Peyer's patch (tissue), 4 donors: Measurements from ENCODE around the gene CAND2. TPM values are rescaled to one million over a fixed set of nuclear protein-coding genes. Genes with fewer than 3 reads are reported as not detected.

Experiments
- DNase-seq, 3 donors: peaks; one replicate each; pipeline ENCODE4 v3.0.0-alpha.2; 2017 to 2019
- H3K27ac ChIP-seq, 4 donors: fragments of 200-600 bp; sonication (generic); one replicate each; pipeline ENCODE4 v1.5.1; 2016 to 2019
- H3K27me3 ChIP-seq, 2 donors: fragments of 200-600 bp; sonication (generic); one replicate each; pipeline ENCODE4 v1.5.1; 2019
- H3K36me3 ChIP-seq, 3 donors: fragments of 200-600 bp; sonication (generic); one replicate each; pipeline ENCODE4 v1.5.1; 2016 to 2019
- H3K4me1 ChIP-seq, 4 donors: fragments of 200-600 bp; sonication (generic); one replicate each; pipeline ENCODE4 v1.5.1; 2016 to 2019
- H3K4me3 ChIP-seq, 4 donors: fragments of 200-600 bp; sonication (generic); 1 replicate in 3 of 4; 2 replicates in 1 of 4; pipeline ENCODE4 v1.5.1; 2016 to 2019; ENCODE audit warnings: mild to moderate bottlenecking in 1 of 4
- H3K9me3 ChIP-seq, 4 donors: fragments of 200-600 bp; sonication (generic); one replicate each; pipeline ENCODE4 v1.5.1; 2016 to 2019; ENCODE audit warnings: mild to moderate bottlenecking in 1 of 4
- POLR2A ChIP-seq, 2 donors: fragments of 450-650 bp; IDR thresholded peaks; one replicate each; pipeline ENCODE4 v1.5.1; 2017; ENCODE audit warnings: antibody characterized with exemption in 2 of 2, mild to moderate bottlenecking in 2 of 2, moderate library complexity in 2 of 2
- total RNA-seq, 4 donors: library from RNA; depleted of rRNA; stranded (reverse); fragments of >200 nt; gene quantifications; one replicate each; pipeline ENCODE4 v1.1.0, GENCODE V29; 2016
- TF ChIP-seq, protein P1 (sequence below), 6 experiments: fragments of 450-650 bp in 4 of 6; fragments of 200-600 bp in 2 of 6; sonication (generic) in 1 of 6; IDR thresholded peaks; one replicate each; pipeline ENCODE4 v1.5.1; 2017 to 2019; ENCODE audit warnings: antibody characterized with exemption in 6 of 6, mild to moderate bottlenecking in 3 of 6, moderate library complexity in 1 of 6

The CAND2 gene
- total RNA-seq, 4 donors from 2014 or later = 1.4 to 4.1 (median 2.1) TPM

- Histone ChIP-seq H3K27me3 (no peaks in the 10 kb centered on the region), H3K4me1 (no peaks in the 10 kb centered on the region), H3K36me3 (peaks cover 0 to 15% (median 0%) of the 10 kb centered on the region in 3 donors), H3K4me3 (no peak overlapping the region), H3K9me3 (no peaks in the 10 kb centered on the region), H3K27ac (no peak overlapping the region)
- DNase-seq = no peak
- no peak for TF ChIP-seq POLR2A (IDR thresholded peaks at IDR 0.05)
- TF ChIP-seq, protein P1, sequence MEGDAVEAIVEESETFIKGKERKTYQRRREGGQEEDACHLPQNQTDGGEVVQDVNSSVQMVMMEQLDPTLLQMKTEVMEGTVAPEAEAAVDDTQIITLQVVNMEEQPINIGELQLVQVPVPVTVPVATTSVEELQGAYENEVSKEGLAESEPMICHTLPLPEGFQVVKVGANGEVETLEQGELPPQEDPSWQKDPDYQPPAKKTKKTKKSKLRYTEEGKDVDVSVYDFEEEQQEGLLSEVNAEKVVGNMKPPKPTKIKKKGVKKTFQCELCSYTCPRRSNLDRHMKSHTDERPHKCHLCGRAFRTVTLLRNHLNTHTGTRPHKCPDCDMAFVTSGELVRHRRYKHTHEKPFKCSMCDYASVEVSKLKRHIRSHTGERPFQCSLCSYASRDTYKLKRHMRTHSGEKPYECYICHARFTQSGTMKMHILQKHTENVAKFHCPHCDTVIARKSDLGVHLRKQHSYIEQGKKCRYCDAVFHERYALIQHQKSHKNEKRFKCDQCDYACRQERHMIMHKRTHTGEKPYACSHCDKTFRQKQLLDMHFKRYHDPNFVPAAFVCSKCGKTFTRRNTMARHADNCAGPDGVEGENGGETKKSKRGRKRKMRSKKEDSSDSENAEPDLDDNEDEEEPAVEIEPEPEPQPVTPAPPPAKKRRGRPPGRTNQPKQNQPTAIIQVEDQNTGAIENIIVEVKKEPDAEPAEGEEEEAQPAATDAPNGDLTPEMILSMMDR (IDR thresholded peaks at IDR 0.05) = no peak
Measured at GRCh38 chr3:12818773-12819172, 22.3 kb downstream of the CAND2 start.

DNA sequence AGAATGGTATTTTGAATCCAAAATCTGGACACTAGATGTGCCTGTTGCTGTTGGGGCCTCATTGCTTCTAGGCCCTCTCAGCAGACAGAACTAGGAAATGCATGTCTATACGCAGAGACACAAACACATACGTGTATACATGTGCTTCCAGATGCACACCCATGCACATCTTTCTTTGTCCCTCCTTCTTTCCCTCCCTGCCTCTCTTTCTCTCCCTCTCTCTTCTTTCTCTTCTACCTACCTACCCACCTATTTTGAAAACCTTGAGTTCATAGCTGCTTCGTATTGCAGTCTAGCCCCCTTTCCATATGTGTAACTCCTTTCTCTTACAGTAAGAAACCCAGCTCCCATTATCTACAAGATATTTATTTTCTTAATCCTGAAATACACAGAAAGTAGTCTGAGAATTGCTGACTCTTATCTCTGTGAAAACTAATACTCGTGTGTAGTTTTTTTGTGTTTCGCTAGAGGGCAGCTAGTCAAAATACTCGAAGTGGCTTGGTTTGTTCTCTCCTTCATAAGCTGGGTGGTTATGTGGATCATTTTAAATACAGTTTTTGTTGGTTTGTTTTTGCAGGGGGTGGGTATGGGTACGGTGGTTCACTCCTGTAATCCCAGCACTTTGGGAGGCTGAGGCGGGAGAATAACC lies 26.4 kb downstream of the CAND2 start:
- Histone ChIP-seq H3K4me1 (no peaks in the 10 kb centered on the region), H3K36me3 (no peaks in the 10 kb centered on the region), H3K9me3 (no peaks in the 10 kb centered on the region), H3K4me3 (no peak overlapping the region), H3K27me3 (no peaks in the 10 kb centered on the region), H3K27ac (no peak overlapping the region)
- TF ChIP-seq POLR2A (IDR thresholded peaks at IDR 0.05) = no peak
- TF ChIP-seq, protein P1 (IDR thresholded peaks at IDR 0.05) = peak in 4 of 6 experiments; percentile 5 to 47 (median 37)
- no peak for DNase-seq

DNA sequence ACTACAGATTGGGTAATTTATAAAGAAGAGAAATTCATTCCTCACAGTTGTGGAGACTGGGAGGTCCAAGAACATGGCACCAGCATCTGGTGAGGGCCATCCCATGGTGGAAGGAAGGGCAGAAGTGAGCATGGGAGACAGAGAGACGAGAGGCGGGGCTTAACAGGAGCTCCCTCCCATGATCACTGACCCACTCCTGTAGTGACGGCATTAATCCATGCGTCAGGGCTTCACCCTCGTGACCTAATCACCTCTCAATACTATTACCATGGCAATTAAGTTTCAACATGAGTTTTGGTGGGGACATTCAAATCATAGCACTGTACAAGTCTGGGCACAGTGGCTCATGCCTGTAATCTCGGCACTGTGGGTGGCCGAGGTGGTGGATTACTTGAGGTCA lies 27.8 kb downstream of the CAND2 start:
- Histone ChIP-seq H3K9me3 (no peaks in the 10 kb centered on the region), H3K27me3 (no peaks in the 10 kb centered on the region), H3K36me3 (no peaks in the 10 kb centered on the region), H3K4me1 (no peaks in the 10 kb centered on the region), H3K4me3 (no peak overlapping the region), H3K27ac (no peak overlapping the region)
- DNase-seq = no peak
- no peak for TF ChIP-seq POLR2A (IDR thresholded peaks at IDR 0.05)
- TF ChIP-seq, protein P1 (IDR thresholded peaks at IDR 0.05) = no peak

DNA sequence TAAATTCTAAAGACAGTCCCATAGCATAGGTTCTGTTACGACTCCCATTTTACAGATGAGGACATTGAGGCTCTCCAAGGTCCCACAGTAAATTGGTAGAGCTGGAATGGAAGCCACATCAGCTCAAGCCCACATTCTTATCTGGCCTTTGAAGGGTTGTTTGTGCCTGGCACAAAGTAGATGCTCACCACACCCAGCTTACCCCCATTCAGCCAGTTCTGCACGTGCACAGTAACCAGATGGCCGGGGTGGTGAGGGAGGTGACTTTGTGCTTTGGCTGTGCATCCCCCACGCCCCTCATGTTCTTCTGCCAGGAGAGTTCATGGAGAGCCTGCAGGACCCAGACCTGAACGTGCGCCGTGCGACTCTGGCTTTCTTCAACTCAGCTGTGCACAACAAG lies 28.7 kb downstream of the CAND2 start:
- no peak for TF ChIP-seq POLR2A (IDR thresholded peaks at IDR 0.05)
- TF ChIP-seq, protein P1 (IDR thresholded peaks at IDR 0.05) = no peak
- H3K4me1 ChIP-seq = no peaks in the 10 kb centered on the region
- no peaks in the 10 kb centered on the region for H3K27me3 ChIP-seq
- H3K4me3 ChIP-seq = no peak overlapping the region
- no peaks in the 10 kb centered on the region for H3K36me3 ChIP-seq
- no peak for DNase-seq
- H3K27ac ChIP-seq = no peak overlapping the region
- H3K9me3 ChIP-seq = no peaks in the 10 kb centered on the region

DNA sequence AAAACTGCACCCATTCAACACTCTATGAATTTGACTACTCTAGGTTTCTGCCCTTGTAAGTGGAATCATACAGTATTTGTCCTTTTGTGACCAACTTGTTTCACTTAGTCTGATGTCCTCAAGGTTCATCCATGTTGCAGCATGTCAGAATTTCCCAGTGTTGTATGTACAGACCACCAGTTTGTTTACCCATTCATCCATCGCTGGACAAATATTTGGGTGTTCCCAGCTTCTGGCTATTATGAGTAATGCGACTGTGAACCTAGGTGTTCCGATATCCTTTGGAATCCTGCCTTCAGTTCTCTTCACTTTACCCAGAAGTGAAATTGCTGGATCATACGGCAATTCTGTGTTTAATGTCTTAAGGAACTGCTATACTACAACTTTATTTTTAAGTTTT lies 32.3 kb downstream of the CAND2 start:
- no peak for DNase-seq
- Histone ChIP-seq H3K36me3 (peaks cover 0 to 34% (median 0%) of the 10 kb centered on the region in 3 donors), H3K4me3 (no peak overlapping the region), H3K4me1 (no peaks in the 10 kb centered on the region), H3K27ac (no peak overlapping the region), H3K9me3 (no peaks in the 10 kb centered on the region), H3K27me3 (no peaks in the 10 kb centered on the region)
- TF ChIP-seq, protein P1 (IDR thresholded peaks at IDR 0.05) = no peak
- TF ChIP-seq POLR2A (IDR thresholded peaks at IDR 0.05) = no peak
